Measurements from ENCODE around the gene CCDC13. TPM values are rescaled to one million over a fixed set of nuclear protein-coding genes. Genes with fewer than 3 reads are reported as not detected.
"Not testable (repeated sequence)": the region's sequence is repeated elsewhere in the genome, so short reads cannot be mapped to it uniquely, and the experiment has no call there.

Gene CCDC13
- total RNA-seq, 4 donors from 2014 or later = 1.2 to 5.3 (median 3.9) TPM

DNA sequence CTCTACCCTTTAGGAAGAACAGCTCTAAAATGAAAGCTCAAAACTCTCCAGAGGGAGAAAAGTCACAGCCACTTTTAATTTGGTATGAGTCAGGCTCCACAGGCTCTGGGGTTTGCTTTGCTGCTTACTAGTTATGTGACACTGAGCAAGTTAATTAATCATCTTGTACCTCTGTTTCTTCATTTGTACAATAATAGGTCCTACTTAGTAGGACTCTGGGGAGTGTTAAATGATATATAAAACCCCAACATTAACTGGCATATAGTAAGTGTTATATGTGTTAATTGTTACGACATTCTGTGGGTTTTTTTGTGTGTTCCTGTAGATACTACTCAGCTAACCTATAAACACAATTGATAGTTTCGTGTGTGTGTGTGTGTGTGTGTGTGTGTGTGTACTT, 42.8 kb upstream of the CCDC13 start:
- Histone ChIP-seq H3K36me3 (no peaks in the 10 kb centered on the region), H3K27me3 (no peaks in the 10 kb centered on the region), H3K4me3 (no peak overlapping the region), H3K27ac (replicated peaks in 1 of 4) (peak overlapping the region; percentile 60 to 70 (median 67)), H3K9me3 (no peaks in the 10 kb centered on the region), H3K4me1 (peaks cover 8 to 40% (median 32%) of the 10 kb centered on the region in 4 donors)
- no peak for DNase-seq (ENCODE audit: extremely low spot score)
- 53% methylated on average over 2 of the region's 2 CpGs for WGBS
- TF ChIP-seq EP300 (IDR thresholded peaks at IDR 0.05) = no peak
- TF ChIP-seq POLR2A (IDR thresholded peaks at IDR 0.05; ENCODE audit: low read depth) = no peak
- TF ChIP-seq, protein P1, sequence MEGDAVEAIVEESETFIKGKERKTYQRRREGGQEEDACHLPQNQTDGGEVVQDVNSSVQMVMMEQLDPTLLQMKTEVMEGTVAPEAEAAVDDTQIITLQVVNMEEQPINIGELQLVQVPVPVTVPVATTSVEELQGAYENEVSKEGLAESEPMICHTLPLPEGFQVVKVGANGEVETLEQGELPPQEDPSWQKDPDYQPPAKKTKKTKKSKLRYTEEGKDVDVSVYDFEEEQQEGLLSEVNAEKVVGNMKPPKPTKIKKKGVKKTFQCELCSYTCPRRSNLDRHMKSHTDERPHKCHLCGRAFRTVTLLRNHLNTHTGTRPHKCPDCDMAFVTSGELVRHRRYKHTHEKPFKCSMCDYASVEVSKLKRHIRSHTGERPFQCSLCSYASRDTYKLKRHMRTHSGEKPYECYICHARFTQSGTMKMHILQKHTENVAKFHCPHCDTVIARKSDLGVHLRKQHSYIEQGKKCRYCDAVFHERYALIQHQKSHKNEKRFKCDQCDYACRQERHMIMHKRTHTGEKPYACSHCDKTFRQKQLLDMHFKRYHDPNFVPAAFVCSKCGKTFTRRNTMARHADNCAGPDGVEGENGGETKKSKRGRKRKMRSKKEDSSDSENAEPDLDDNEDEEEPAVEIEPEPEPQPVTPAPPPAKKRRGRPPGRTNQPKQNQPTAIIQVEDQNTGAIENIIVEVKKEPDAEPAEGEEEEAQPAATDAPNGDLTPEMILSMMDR (IDR thresholded peaks at IDR 0.05) = no peak
- TF ChIP-seq POLR2AphosphoS5 (IDR thresholded peaks at IDR 0.05) = no peak
- intact Hi-C loops (cut with DNase I) = no loop called here

DNA sequence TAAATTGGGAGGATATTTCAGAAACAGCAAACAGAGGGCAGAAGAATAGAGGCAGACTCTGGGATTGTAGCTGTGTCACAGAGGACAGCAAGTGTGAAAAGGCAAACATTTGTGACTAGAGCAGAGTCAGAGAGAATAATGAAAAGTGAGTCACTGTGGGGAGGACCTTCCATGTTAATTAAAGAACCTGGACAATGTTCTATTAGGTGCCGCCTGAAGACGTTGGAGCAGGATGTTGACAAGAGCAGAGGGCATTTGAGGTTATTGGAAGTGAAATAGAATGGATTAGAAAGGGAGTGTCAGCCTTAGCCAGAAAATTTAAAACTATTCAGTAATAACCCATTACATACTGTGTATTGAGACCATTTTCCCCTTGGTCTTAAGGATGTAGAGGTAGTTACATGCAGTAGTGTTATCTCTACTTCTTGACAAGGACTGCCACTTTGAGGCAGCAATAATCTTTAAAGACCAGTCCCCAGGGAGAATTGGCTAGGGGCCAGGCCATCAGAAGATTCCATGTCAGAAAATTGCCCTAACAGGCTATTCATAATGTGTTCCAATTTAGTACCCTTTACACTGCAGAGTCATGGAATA, 42.0 kb upstream of the CCDC13 start:
- H3K27me3 ChIP-seq = no peaks in the 10 kb centered on the region
- H3K9me3 ChIP-seq = no peaks in the 10 kb centered on the region
- peak overlapping the region; percentile 60 to 70 (median 67) for H3K27ac ChIP-seq (replicated peaks in 1 of 4)
- H3K4me3 ChIP-seq = no peak overlapping the region
- 30% methylated on average over 2 of the region's 2 CpGs for WGBS
- peaks cover 8 to 35% (median 31%) of the 10 kb centered on the region in 4 donors for H3K4me1 ChIP-seq
- H3K36me3 ChIP-seq = no peaks in the 10 kb centered on the region
- no peak for TF ChIP-seq POLR2A (IDR thresholded peaks at IDR 0.05; ENCODE audit: low read depth)
- peak in 1 of 2 donors; percentile 28 for TF ChIP-seq POLR2AphosphoS5 (IDR thresholded peaks at IDR 0.05)
- TF ChIP-seq EP300 (IDR thresholded peaks at IDR 0.05) = no peak
- no peak for DNase-seq (ENCODE audit: extremely low spot score)
- intact Hi-C loops (cut with DNase I) = no loop called here

DNA sequence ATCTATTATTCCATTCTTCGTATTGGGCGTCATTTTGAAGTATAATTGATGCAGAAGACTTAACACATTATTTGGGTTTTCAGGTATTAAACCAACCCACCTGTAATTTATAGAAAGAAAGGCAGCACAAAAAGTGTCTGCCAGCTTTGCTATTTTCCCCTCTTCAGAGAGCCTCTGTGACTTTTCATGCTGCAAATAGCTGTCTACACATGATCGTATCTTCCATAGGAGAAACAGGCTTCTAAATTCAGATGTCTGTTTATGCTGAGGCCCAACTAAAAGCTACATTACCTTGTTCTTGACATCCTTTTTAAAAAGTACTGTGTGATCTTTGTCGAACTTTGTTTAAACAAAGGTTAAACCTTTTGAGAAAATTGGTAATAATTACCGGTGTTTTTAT, 41.2 kb upstream of the CCDC13 start:
- Histone ChIP-seq H3K9me3 (no peaks in the 10 kb centered on the region), H3K27ac (replicated peaks in 1 of 4) (peak overlapping the region in 3 of 4 donors; percentile 64 to 70 (median 70)), H3K27me3 (no peaks in the 10 kb centered on the region), H3K36me3 (no peaks in the 10 kb centered on the region), H3K4me1 (peaks cover 8 to 28% (median 23%) of the 10 kb centered on the region in 4 donors), H3K4me3 (no peak overlapping the region)
- no peak for DNase-seq (ENCODE audit: extremely low spot score)
- 56% methylated on average over 5 of the region's 5 CpGs for WGBS
- intact Hi-C loops (cut with DNase I) = no loop called here
- no peak for TF ChIP-seq EP300 (IDR thresholded peaks at IDR 0.05)

DNA sequence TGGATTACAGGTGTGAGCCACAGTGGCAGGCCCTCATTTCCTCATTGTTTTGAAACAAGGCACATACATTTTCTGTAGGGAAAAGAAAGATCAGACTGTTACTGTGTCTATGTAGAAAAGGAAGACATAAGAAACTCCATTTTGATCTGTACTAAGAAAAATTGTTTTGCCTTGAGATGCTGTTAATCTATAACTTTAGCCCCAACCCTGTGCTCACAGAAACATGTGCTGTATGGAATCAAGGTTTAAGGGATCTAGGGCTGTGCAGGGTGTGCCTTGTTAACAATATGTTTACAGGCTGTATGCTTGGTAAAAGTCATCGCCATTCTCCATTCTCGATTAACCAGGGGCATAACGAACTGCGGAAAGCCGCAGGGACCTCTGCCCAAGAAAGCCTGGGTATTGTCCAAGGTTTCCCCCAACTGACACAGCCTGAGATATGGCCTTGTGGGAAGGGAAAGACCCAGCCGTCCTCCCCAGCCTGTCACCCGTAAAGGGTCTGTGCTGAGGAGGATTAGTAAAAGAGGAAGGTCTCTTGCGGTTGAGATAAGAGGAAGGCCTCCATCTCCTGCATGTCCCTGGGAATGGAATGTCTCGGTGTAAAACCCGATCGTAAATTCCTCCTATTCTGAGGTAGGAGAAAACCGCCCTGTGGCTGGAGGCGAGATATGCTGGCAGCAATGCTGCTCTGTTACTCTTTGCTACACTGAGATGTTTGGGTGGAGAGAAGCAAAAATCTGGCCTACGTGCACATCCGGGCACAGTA, 38.2 kb upstream of the CCDC13 start:
- H3K36me3 ChIP-seq; H3K27me3 ChIP-seq; H3K9me3 ChIP-seq; H3K4me3 ChIP-seq; DNase-seq (ENCODE audit: extremely low spot score); intact Hi-C loops (cut with DNase I); H3K27ac ChIP-seq (replicated peaks in 1 of 4): not testable (repeated sequence)
- WGBS = 74% methylated on average over 15 of the region's 15 CpGs
- peaks cover 8 to 23% (median 20%) of the 10 kb centered on the region in 4 donors for H3K4me1 ChIP-seq

DNA sequence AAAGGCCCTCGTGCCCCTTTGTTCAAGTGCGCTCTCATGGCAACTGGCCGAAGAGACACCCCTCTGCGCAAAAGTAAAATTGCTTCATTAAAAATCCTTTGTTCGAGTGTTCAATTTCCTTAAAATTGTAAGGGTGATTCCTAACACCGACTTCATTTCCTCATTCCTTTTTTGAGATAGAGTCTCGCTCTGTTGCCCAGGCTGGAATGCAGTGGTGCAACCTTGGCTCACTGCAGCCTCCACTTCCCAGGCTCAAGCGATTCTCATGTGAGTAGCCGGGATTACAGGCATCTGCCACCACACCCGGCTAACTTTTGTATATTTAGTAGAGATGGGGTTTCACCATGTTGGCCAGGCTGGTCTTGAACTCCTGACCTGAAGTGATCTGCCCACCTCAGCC, 37.7 kb upstream of the CCDC13 start:
- H3K27ac ChIP-seq (replicated peaks in 1 of 4); H3K9me3 ChIP-seq; DNase-seq (ENCODE audit: extremely low spot score); H3K4me3 ChIP-seq; H3K36me3 ChIP-seq; H3K27me3 ChIP-seq; intact Hi-C loops (cut with DNase I): not testable (repeated sequence)
- WGBS = 81% methylated on average over 10 of the region's 10 CpGs
- H3K4me1 ChIP-seq = peaks cover 8 to 18% (median 15%) of the 10 kb centered on the region in 4 donors

DNA sequence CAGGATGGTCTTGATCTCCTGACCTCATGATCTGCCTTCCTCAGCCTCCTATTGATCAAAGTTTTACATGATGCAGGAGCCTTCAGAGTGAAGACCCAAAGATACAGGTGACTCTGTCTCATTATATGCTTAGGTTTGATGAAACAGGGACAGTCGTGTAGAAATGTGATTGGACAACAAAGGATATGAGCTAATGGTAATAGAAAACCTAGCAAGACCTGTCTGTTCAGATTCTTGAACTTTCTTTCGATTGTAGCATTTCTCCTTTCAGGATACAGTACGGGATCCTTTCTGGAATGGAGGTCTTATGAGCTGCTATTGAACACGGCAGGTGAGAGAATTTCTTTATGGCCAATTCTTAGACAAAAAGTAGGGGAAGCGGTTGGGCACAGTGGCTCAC, 36.1 kb upstream of the CCDC13 start, which contains the start of gene ACKR2:
Gene ACKR2, plus strand, starts transcription at position 244 of the 400 bp plus-strand sequence. CDS start 55,058 bp downstream, outside the sequence.
- 91% methylated on average over 5 of the region's 5 CpGs for WGBS
- Histone ChIP-seq H3K36me3 (no peaks in the 10 kb centered on the region), H3K9me3 (no peaks in the 10 kb centered on the region), H3K27me3 (no peaks in the 10 kb centered on the region), H3K4me3 (no peak within 1 kb of the TSS), H3K27ac (replicated peaks in 1 of 4) (no peak within 1 kb of the TSS), H3K4me1 (peaks cover 6 to 13% (median 10%) of the 10 kb centered on the region in 4 donors)
- TF ChIP-seq EP300 (IDR thresholded peaks at IDR 0.05) (no peak), POLR2A (IDR thresholded peaks at IDR 0.05; ENCODE audit: low read depth) (no peak), POLR2AphosphoS5 (IDR thresholded peaks at IDR 0.05) (no peak)
- TF ChIP-seq, protein P1 (IDR thresholded peaks at IDR 0.05) = no peak
- DNase-seq (ENCODE audit: extremely low spot score) = no peak
- intact Hi-C loops (cut with DNase I) = no loop called here
